IMR-90 (cell line): ENCODE data around the gene DPYD. TPM values are rescaled to one million over a fixed set of nuclear protein-coding genes. Genes with fewer than 3 reads are reported as not detected.

Source experiments
- ATAC-seq: fragments of 200-7000 bp; cut with Tn5 transposase; 2 replicates; pipeline ENCODE4 v1.9.1; 2020; ENCODE audit warnings: low read depth, mild to moderate bottlenecking, moderate library complexity
- BruUV-seq: library from RNA; stranded (reverse); fragments of 400-500 nt; replicated peaks from 2 replicates; lab custom pipeline; 2021; lab: Mats Ljungman, UMichigan
- CTCF ChIA-PET: fragments of 300-600 bp; formaldehyde crosslinking; extraction: SDS; loops from one replicate; lab custom pipeline; 2021; ENCODE audit warnings: antibody characterized with exemption; lab: Yijun Ruan, JAX
- POLR2A ChIA-PET: fragments of 300-600 bp; sonication (Branson Sonifier 250); formaldehyde crosslinking; loops from one replicate; lab custom pipeline; 2022; ENCODE audit warnings: antibody characterized with exemption; ENCODE audit not compliant: unreplicated experiment; lab: Charles Lee
- DNase-seq: peaks from one replicate; pipeline ENCODE4 v3.0.0; 2013
- H2AFZ ChIP-seq: replicated peaks from 2 replicates; pipeline ENCODE3; 2013; ENCODE audit warnings: low read length, mild to moderate bottlenecking; ENCODE audit not compliant: poor library complexity
- H2AK5ac ChIP-seq: 2 replicates; pipeline ENCODE4 v1.6.1; 2013; ENCODE audit warnings: low read depth, low read length, inconsistent platforms
- H2AK9ac ChIP-seq: replicated peaks from 2 replicates; pipeline ENCODE3; 2013; ENCODE audit warnings: mild to moderate bottlenecking, low read depth, low read length, moderate library complexity; ENCODE audit not compliant: poor library complexity
- H2BK120ac ChIP-seq: 2 replicates; pipeline ENCODE4 v1.6.1; 2013; ENCODE audit warnings: low read depth, low read length, inconsistent platforms
- H2BK15ac ChIP-seq: 3 replicates; pipeline ENCODE4 v1.6.1; 2013; ENCODE audit warnings: low read depth, low read length, inconsistent platforms
- H2BK20ac ChIP-seq: 2 replicates; pipeline ENCODE4 v1.6.1; 2013; ENCODE audit warnings: low read depth, mild to moderate bottlenecking, inconsistent platforms, low read length, moderate library complexity
- H2BK5ac ChIP-seq: 2 replicates; pipeline ENCODE4 v1.6.1; 2013; ENCODE audit warnings: mild to moderate bottlenecking, low read depth, low read length, inconsistent platforms; ENCODE audit not compliant: poor library complexity, severe bottlenecking
- H3K14ac ChIP-seq: replicated peaks from 2 replicates; pipeline ENCODE4 v1.6.1; 2013; ENCODE audit warnings: low read depth, low read length, inconsistent platforms
- H3K18ac ChIP-seq: 2 replicates; pipeline ENCODE4 v1.6.1; 2013; ENCODE audit warnings: low read depth, low read length, control low read depth
- H3K23ac ChIP-seq: 2 replicates; pipeline ENCODE4 v1.6.1; 2013; ENCODE audit warnings: low read depth, low read length, inconsistent platforms
- H3K27ac ChIP-seq: 2 replicates; pipeline ENCODE4 v1.5.1; 2013; ENCODE audit warnings: mild to moderate bottlenecking, control low read depth, low read length; ENCODE audit not compliant: insufficient read depth
- H3K27me3 ChIP-seq: 2 replicates; pipeline ENCODE4 v1.6.1; 2013; ENCODE audit warnings: low read length; ENCODE audit not compliant: control insufficient read depth, insufficient read depth
- H3K36me3 ChIP-seq: 2 replicates; pipeline ENCODE4 v1.6.1; 2013; ENCODE audit warnings: low read length, mixed read lengths; ENCODE audit not compliant: control insufficient read depth, insufficient read depth
- H3K4ac ChIP-seq: 2 replicates; pipeline ENCODE4 v1.6.1; 2013; ENCODE audit warnings: low read depth, low read length, inconsistent platforms
- H3K4me1 ChIP-seq: 2 replicates; pipeline ENCODE4 v1.6.1; 2013; ENCODE audit warnings: low read length, mixed read lengths; ENCODE audit not compliant: control insufficient read depth, insufficient read depth
- H3K4me2 ChIP-seq: 2 replicates; pipeline ENCODE4 v1.6.1; 2013; ENCODE audit warnings: low read depth, mild to moderate bottlenecking, control low read depth, low read length, moderate library complexity
- H3K4me3 ChIP-seq: 2 replicates; pipeline ENCODE4 v1.5.1; 2013; ENCODE audit warnings: low read depth, mild to moderate bottlenecking, control low read depth, low read length, moderate library complexity; ENCODE audit not compliant: insufficient read depth
- H3K56ac ChIP-seq: 2 replicates; pipeline ENCODE4 v1.6.1; 2013; ENCODE audit warnings: low read length, inconsistent platforms; ENCODE audit not compliant: insufficient read depth; ENCODE audit errors: extremely low read depth
- H3K79me1 ChIP-seq, 2 experiments: 2 replicates each; pipeline ENCODE4 v1.6.1; 2013; ENCODE audit warnings: low read length in 2 of 2, inconsistent platforms in 1 of 2, low read depth in 1 of 2
- H3K9ac ChIP-seq: 2 replicates; pipeline ENCODE4 v1.6.1; 2013; ENCODE audit warnings: low read depth, low read length, control low read depth
- H3K9me1 ChIP-seq: 2 replicates; pipeline ENCODE4 v1.6.1; 2013; ENCODE audit warnings: low read length, inconsistent platforms; ENCODE audit not compliant: insufficient read depth
- H3K9me3 ChIP-seq: 2 replicates; pipeline ENCODE4 v1.6.1; 2013; ENCODE audit warnings: low read length; ENCODE audit not compliant: control insufficient read depth, insufficient read depth
- H4K20me1 ChIP-seq: 2 replicates; pipeline ENCODE4 v1.6.1; 2013; ENCODE audit warnings: low read length, inconsistent platforms; ENCODE audit not compliant: insufficient read depth
- H4K5ac ChIP-seq: 2 replicates; pipeline ENCODE4 v1.6.1; 2013; ENCODE audit warnings: mild to moderate bottlenecking, low read depth, low read length, control low read depth
- H4K8ac ChIP-seq, 2 experiments: 2 replicates each; pipeline ENCODE4 v1.6.1; 2013; ENCODE audit warnings: low read depth in 2 of 2, low read length in 2 of 2, control low read depth in 1 of 2, inconsistent platforms in 1 of 2
- H4K91ac ChIP-seq: 2 replicates; pipeline ENCODE4 v1.6.1; 2013; ENCODE audit warnings: low read depth, low read length, inconsistent platforms; ENCODE audit not compliant: insufficient read depth
- CHD1 ChIP-seq: IDR thresholded peaks from 2 replicates; pipeline ENCODE4 v1.6.1; 2012; ENCODE audit warnings: low read depth, low read length, improper control_type of control experiment
- NFE2L2 ChIP-seq: fragments of 150-350 bp; IDR thresholded peaks from 2 replicates; pipeline ENCODE4 v1.6.1; 2016; ENCODE audit warnings: low read depth, mild to moderate bottlenecking, low read length
- POLR2A ChIP-seq: IDR thresholded peaks from 2 replicates; pipeline ENCODE4 v1.6.1; 2012; ENCODE audit warnings: mild to moderate bottlenecking, low read depth, low read length
- USF2 ChIP-seq: fragments of 150-350 bp; IDR thresholded peaks from 2 replicates; pipeline ENCODE4 v1.6.1; 2017; ENCODE audit warnings: mild to moderate bottlenecking, antibody characterized with exemption, low read length, low read depth
- WGBS, 2 experiments: methylation state at CpG; one replicate each; pipeline versions ENCODE4 v1.1.5 to v1.1.7; 2013; ENCODE audit warnings: missing lambda C conversion rate in 2 of 2; ENCODE audit not compliant: insufficient read length in 1 of 2; ENCODE audit errors: extremely low coverage in 2 of 2; 5-methylcytosine and 5-hydroxymethylcytosine counted together
- dilution Hi-C: fragments of 300-500 bp; cut with HindIII; formaldehyde crosslinking; loops from one replicate; pipeline ENCODE4 v1.14.3; 2018; ENCODE audit warnings: low sequenced_read_pairs; ENCODE audit not compliant: unreplicated experiment
- in situ Hi-C: fragments of 300-500 bp; cut with MboI; formaldehyde crosslinking; loops from 3 replicates; pipeline ENCODE4 v1.14.3; 2019; ENCODE audit warnings: low sequenced_read_pairs, inconsistent platforms, mixed read lengths
- intact Hi-C: fragments of 100-400 bp; cut with micrococcal nuclease; formaldehyde crosslinking; loops from 2 replicates; pipeline ENCODE4 v1.10.0; 2022
- polyA plus RNA-seq, 3 experiments: library from polyadenylated mRNA; depleted of rRNA; stranded (reverse); fragments of >200 nt; gene quantifications; 2 replicates each; pipeline ENCODE4 v1.2.3, GENCODE V29; 2012; ENCODE audit warnings: low replicate concordance in 1 of 3
- total RNA-seq: library from RNA; depleted of rRNA; stranded (reverse); fragments of >200 nt; gene quantifications from 2 replicates; pipeline ENCODE4 v1.2.3, GENCODE V29; 2012

DPYD gene
- total and polyA plus RNA-seq, 2 of the 4 experiments (the other 2 are of a cell fraction), result 9.3 to 47.3 TPM

- intact Hi-C loops, result loop anchor here (5.0 kb wide), 2 partner anchors 137 to 567 kb away; no protein-coding TSS in a partner anchor
These were observed 675.8 kb downstream of the DPYD start for GRCh38 chr1:97245026-97245425.

More at GRCh38 chr1:97245026-97245425, 675.8 kb downstream of the DPYD start:
- no peak overlapping the region for H3K14ac ChIP-seq
- dilution Hi-C loops, result no loop called here
- no peak overlapping the region for H4K8ac ChIP-seq
- POLR2A ChIA-PET, result no interaction called here
- no peak overlapping the region for H3K23ac ChIP-seq
- no peak overlapping the region for H4K91ac ChIP-seq
- WGBS, 2 experiments, result no CpG with 5 or more reads among the region's 4 CpGs
- H4K20me1 ChIP-seq, result no peaks in the 10 kb centered on the region
- no peaks in the 10 kb centered on the region for H3K36me3 ChIP-seq
- no peaks in the 10 kb centered on the region for H3K79me1 ChIP-seq
- DNase-seq (no peak), ATAC-seq (no peak)
- no peak overlapping the region for H2AFZ ChIP-seq
- no peak overlapping the region for H3K4me2 ChIP-seq
- H2BK20ac ChIP-seq, result no peak overlapping the region
- TF ChIP-seq POLR2A (no peak), NFE2L2 (no peak), CHD1 (no peak), USF2 (no peak)
- H2AK9ac ChIP-seq, result no peak overlapping the region
- CTCF ChIA-PET, result no interaction called here
- no peak overlapping the region for H3K4ac ChIP-seq
- H3K18ac ChIP-seq, result no peak overlapping the region
- no peak overlapping the region for H2BK5ac ChIP-seq
- H3K27ac ChIP-seq, result no peak overlapping the region
- BruUV-seq, result no TSS peak
- H2AK5ac ChIP-seq, result no peak overlapping the region
- H4K5ac ChIP-seq, result no peak overlapping the region
- no peak overlapping the region for H3K4me3 ChIP-seq
- no peaks in the 10 kb centered on the region for H3K9me1 ChIP-seq
- H2BK15ac ChIP-seq, result no peak overlapping the region
- H3K9me3 ChIP-seq, result no peaks in the 10 kb centered on the region
- H3K56ac ChIP-seq, result no peak overlapping the region
- no peak overlapping the region for H2BK120ac ChIP-seq
- no peaks in the 10 kb centered on the region for H3K27me3 ChIP-seq
- H3K9ac ChIP-seq, result no peak overlapping the region
- in situ Hi-C loops, result loop anchor here (25.0 kb wide), 2 partner anchors 567 to 1217 kb away; no protein-coding TSS in a partner anchor
- no peaks in the 10 kb centered on the region for H3K4me1 ChIP-seq
